ENCODE measurements around the gene FGFBP2.
"Not testable (repeated sequence)": the region's sequence is repeated elsewhere in the genome, so short reads cannot be mapped to it uniquely, and the experiment has no call there.

Gene FGFBP2

GRCh38 chr4:15926486-15926885 lies 36.5 kb downstream of the FGFBP2 start:
- no peak for DNase-seq

DNA sequence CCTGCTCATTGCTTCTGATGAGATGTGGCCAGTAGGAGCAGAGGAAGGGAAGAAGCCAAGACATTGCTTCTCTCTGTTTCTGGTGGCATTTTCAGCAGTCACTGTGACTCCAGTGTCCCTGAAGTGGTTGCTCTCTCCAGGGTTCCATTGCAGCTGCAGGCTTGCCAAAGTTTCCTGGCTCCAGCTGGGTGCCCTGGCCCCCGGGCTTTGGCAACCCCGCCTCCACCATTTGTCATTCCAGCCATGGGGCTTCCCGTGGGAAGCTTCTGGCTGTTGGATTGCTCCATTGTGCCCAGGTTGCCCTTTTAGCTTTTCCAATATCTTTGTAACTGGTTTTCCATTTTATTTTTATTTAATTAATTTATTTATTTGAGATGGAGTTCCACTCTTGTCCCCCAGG lies 37.1 kb downstream of the FGFBP2 start:
- DNase-seq, result no peak

DNA sequence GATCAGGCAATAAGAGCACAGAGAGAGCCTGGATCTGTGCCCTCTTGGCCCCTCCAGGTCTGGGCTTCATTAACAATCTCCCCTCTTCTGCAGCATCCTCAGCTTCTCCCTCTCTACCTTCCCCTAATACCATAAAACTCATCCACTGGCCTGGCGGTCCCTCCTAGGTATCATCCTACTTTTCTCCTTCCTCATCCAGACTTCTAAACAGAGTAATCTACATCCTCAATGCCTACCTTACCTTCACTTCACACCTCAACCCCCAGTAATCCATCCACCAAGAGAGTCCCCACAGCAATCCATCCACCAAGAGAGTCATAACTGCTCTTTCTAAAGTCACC lies 41.4 kb downstream of the FGFBP2 start:
- no peak for DNase-seq

DNA sequence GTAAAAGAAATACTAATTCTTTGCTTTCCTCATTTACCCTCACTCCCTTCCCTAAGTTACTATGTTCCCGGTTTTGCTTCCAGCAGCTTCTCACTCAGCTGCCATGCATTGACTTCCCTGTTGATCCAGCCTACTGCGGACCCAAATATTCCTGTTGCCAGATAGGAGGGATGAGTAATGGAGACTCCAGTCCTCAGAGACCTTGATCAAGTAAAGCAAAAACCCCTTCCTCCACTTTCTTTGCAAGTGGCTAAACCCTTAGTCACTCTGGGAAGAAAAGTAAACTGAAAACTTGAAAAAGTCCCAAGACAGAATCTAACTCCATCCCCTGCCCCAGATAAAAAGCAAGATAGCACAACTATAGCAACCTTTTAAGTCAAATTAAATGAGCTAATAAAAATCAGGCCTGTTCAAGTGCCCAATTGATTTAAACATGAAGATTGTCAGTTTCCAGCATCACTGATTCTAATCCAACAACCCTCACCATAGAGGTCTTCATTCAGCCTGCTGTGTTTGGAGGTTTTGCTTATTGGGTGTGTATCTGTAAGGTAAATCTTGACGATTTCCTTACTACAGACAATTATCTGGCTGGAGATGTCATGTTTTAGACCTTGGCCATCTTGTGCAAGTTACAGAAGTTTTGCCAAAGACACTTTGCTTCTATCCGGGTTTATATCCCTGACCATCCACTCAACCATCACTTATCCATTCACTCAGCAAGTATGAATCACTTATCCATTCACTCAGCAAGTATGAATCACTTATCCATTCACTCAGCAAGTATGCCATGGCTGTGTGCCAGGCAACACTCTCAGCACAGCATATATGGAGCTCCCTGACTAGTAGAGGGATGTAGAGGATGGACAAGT lies 42.0 kb downstream of the FGFBP2 start:
- DNase-seq, result no peak

DNA sequence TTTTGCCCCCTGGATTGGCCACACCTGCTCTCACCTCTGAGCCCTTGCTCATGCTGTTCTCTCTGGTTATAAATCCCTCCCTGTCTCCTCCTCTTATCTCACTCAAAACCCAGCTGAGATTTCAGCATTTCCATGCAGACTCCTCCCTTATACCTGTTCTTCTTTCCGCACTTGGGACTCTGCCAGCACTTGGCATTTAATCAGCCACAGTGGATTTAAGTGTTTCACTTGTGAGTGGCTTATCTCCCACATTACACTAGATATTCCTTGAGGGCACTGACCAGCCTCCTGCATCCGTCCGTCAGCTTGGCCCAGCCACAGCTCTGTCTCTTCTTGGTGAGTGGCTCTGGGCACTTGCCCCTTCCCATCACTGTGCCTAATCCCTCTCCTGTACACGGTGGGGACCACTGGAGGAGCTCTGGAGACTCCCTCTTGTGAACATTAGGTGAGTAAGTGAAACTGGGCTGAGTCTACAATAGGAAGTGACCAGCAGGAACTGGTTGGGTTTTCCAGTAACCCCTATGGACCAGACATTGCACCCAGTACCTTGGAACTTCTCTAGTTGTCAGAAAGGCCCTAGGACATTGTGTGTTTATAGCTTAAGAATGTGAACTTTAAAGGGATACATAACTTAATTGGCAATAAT lies 44.4 kb downstream of the FGFBP2 start:
- no peak for DNase-seq

- DNase-seq, result no peak
Observed at GRCh38 chr4:15917297-15917696, 45.7 kb downstream of the FGFBP2 start.

DNA sequence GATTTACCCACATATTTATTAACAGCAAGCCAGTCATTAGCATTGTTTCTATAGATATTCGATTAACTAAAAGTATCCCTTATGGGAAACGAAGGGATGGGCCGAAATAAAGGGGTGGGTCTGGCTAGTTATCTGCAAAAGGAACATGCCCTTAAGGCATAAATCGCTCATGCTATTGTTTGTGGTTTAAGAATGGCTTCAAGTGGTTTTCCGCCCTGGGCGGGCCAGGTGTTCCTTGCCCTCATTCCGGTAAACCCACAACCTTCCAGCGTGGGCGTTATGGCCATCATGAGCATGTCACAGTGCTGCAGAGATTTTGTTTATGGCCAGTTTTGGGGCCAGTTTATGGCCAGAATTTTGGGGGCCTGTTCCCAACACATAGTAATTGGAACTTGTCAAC lies 46.6 kb downstream of the FGFBP2 start:
- DNase-seq, result not testable (repeated sequence)

- no peak for DNase-seq
Observed at GRCh38 chr4:15914736-15915135, 48.2 kb downstream of the FGFBP2 start.

GRCh38 chr4:15914291-15914690 lies 48.7 kb downstream of the FGFBP2 start:
- no peak for DNase-seq

DNA sequence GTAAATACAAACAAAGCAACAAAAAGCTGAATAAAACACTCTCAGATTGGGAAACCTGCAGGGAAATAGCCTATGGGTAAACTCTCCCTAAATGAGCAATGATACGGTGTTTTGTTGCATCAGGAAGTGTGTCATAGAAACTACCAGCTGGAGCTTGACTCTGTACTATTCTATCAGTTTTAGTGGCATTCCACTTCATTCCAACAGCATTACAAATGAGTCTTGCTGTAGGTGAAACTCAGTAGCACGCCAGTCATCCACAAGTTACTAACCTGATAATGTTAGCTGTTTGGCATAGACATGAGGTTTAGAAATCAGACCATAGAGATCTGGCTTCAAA lies 49.4 kb downstream of the FGFBP2 start:
- no peak for DNase-seq

GRCh38 chr4:15912961-15913630 lies 49.9 kb downstream of the FGFBP2 start:
- DNase-seq, result no peak

DNA sequence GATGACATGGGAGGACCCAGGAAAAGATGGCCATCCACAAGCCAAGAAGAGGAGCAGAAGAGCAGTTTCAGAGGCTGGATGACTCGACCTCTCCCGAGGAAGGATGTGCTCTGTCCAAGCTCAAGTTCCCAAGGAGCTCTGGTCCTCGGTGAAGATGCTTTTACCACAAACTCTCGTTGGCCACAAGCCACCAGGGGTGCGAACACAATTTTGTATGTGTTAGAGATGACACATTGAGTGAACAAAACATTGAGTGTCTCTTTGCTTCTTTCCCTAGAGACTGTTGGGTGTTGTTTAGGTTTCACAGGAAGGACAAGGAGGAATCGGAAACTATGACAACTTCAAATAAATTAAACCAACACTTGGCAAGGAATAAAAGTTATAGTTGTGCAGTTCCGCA lies 50.7 kb downstream of the FGFBP2 start:
- no peak for DNase-seq

Data from NCI-H748 treated with DMSO at 0.1 percent for 48 hours (cell line).